K562 (cell line): Measurements from ENCODE around the gene DEFB124. TPM values are rescaled to one million over a fixed set of nuclear protein-coding genes. Genes with fewer than 3 reads are reported as not detected.
A peak's percentile ranks its signal among the peaks of the same experiment; 100 is the strongest.

Source experiments
- ATAC-seq: fragments of 200-7000 bp; cut with Tn5 transposase; 3 replicates; pipeline ENCODE4 v1.9.1; 2020; ENCODE audit warnings: moderate library complexity
- BruUV-seq: library from RNA; stranded (reverse); fragments of 400-500 nt; replicated peaks from 2 replicates; lab custom pipeline; 2021; lab: Mats Ljungman, UMichigan
- CTCF ChIA-PET: fragments of 300-600 bp; formaldehyde crosslinking; extraction: SDS; loops from one replicate; lab custom pipeline; 2021; ENCODE audit warnings: low intra/inter-chr PET ratio; lab: Yijun Ruan, JAX
- POLR2A ChIA-PET: fragments of 300-600, 350-650 bp; sonication (Branson Sonifier 250); formaldehyde crosslinking; extraction: SDS; loops from one replicate; lab custom pipeline; 2021; ENCODE audit warnings: antibody characterized with exemption, inconsistent platforms; lab: Yijun Ruan, JAX
- DNase-seq, 4 experiments: peaks; one replicate each; pipeline versions ENCODE4 v3.0.0 to v3.0.0-alpha.2; 2011 to 2018; ENCODE audit warnings: low spot score in 3 of 4, mixed read lengths in 3 of 4; ENCODE audit errors: extremely low read depth in 1 of 4
- FAIRE-seq: peaks from 2 replicates; lab custom pipeline; 2011; peaks lifted over from hg19 to GRCh38; lab: Jason Lieb, UNC
- H2AFZ ChIP-seq: 2 replicates; pipeline ENCODE4 v1.6.0; 2011; ENCODE audit warnings: low read depth, low read length, control low read depth, inconsistent platforms
- H3K27ac ChIP-seq: fragments of 200-600 bp; 3 replicates; pipeline ENCODE4 v1.8.0; 2011; ENCODE audit warnings: low read depth, mild to moderate bottlenecking, control low read depth, inconsistent platforms, low read length, moderate library complexity, mixed read lengths; ENCODE audit errors: extremely low read depth
- H3K27me3 ChIP-seq, 2 experiments: fragments of 300-600 bp in 1 of 2; 2 replicates in 1 of 2; 3 replicates in 1 of 2; pipeline versions ENCODE4 v1.6.0 to v1.8.0; 2011; ENCODE audit warnings: inconsistent platforms in 2 of 2, low read length in 2 of 2, mild to moderate bottlenecking in 1 of 2, mixed read lengths in 1 of 2, moderate library complexity in 1 of 2; ENCODE audit not compliant: control insufficient read depth in 2 of 2, insufficient read depth in 2 of 2
- H3K36me3 ChIP-seq: fragments of 300-600 bp; 3 replicates; pipeline ENCODE4 v1.8.0; 2011; ENCODE audit warnings: mild to moderate bottlenecking, low read length, inconsistent platforms; ENCODE audit not compliant: control insufficient read depth, insufficient read depth
- H3K4me1 ChIP-seq, 2 experiments: fragments of 200-600 bp in 1 of 2; replicated peaks in 1 of 2; 2 replicates in 1 of 2; 3 replicates in 1 of 2; pipeline versions ENCODE4 v1.5.1 to v1.8.0; 2011; ENCODE audit warnings: inconsistent platforms in 2 of 2, low read length in 2 of 2, mild to moderate bottlenecking in 1 of 2, mixed read lengths in 1 of 2, moderate library complexity in 1 of 2; ENCODE audit not compliant: control insufficient read depth in 2 of 2, insufficient read depth in 2 of 2
- H3K4me2 ChIP-seq: 2 replicates; pipeline ENCODE4 v1.6.1; 2011; ENCODE audit warnings: low read length, control low read depth, inconsistent platforms, mixed read lengths; ENCODE audit not compliant: insufficient read depth
- H3K4me3 ChIP-seq: fragments of 200-600 bp; sonication (generic), shearing (Covaris generic); 2 replicates; pipeline ENCODE4 v1.5.1; 2016; ENCODE audit warnings: control low read depth, inconsistent platforms
- H3K79me2 ChIP-seq: fragments of 200-600 bp; 3 replicates; pipeline ENCODE4 v1.8.0; 2011; ENCODE audit warnings: low read length, inconsistent platforms; ENCODE audit not compliant: control insufficient read depth, insufficient read depth
- H3K9ac ChIP-seq, 2 experiments: 2 replicates each; pipeline versions ENCODE4 v1.6.0 to v1.6.1; 2011; ENCODE audit warnings: low read depth in 2 of 2, low read length in 2 of 2, control low read depth in 1 of 2, inconsistent platforms in 1 of 2, mild to moderate bottlenecking in 1 of 2, mixed read lengths in 1 of 2; ENCODE audit not compliant: insufficient read depth in 1 of 2
- H3K9me1 ChIP-seq: one replicate; pipeline ENCODE4 v1.6.0; 2011; ENCODE audit warnings: inconsistent platforms, mild to moderate bottlenecking, low read length, moderate library complexity; ENCODE audit not compliant: control insufficient read depth, insufficient read depth
- H3K9me3 ChIP-seq: replicated peaks from 2 replicates; pipeline ENCODE4 v1.5.1; 2011; ENCODE audit warnings: low read depth, low read length, inconsistent platforms; ENCODE audit not compliant: control insufficient read depth, insufficient read depth
- H4K20me1 ChIP-seq: replicated peaks from 2 replicates; pipeline ENCODE4 v1.6.1; 2011; ENCODE audit warnings: low read length, inconsistent platforms, mixed read lengths; ENCODE audit not compliant: control insufficient read depth, insufficient read depth
- TAL1 ChIP-seq: fragments of 450-650 bp; IDR thresholded peaks from 2 replicates; pipeline ENCODE4 v1.6.1; 2016; ENCODE audit warnings: mild to moderate bottlenecking
- ZNF431 ChIP-seq: sonication (generic); formaldehyde crosslinking; IDR thresholded peaks from 2 replicates; pipeline ENCODE4 v1.8.0; 2022; ENCODE audit warnings: mild to moderate bottlenecking, missing genetic modification reagents
- WGBS: fragments of 100-300 bp; shearing (Covaris generic); methylation state at CpG from one replicate; pipeline ENCODE4 v1.1.6; 2016; ENCODE audit warnings: low coverage, mixed read lengths; ENCODE audit not compliant: insufficient coverage; ENCODE audit errors: missing lambda C conversion rate; 5-methylcytosine and 5-hydroxymethylcytosine counted together
- in situ Hi-C: fragments of 300-500 bp; cut with MboI; formaldehyde crosslinking; loops from 4 replicates; pipeline ENCODE4 v1.15.0; 2018; ENCODE audit warnings: inconsistent platforms, mixed read lengths
- intact Hi-C: fragments of 100-400 bp; cut with micrococcal nuclease; formaldehyde crosslinking; loops from 2 replicates; pipeline ENCODE4 v1.14.2; 2022
- polyA plus RNA-seq, 8 experiments: library from polyadenylated mRNA; depleted of rRNA in 4 of 8; stranded (reverse) in 5 of 8; unstranded in 3 of 8; fragments of >200 nt; fragmentation: Nextera tagmentation in 2 of 8; fragmentation: Illumina TruSeq in 1 of 8; extraction: Ambion mirVana in 2 of 8; extraction: Trizol in 1 of 8; gene quantifications; 2 replicates each; pipeline versions ENCODE4 v1.2.1 to v1.2.3, GENCODE V29; 2011 to 2014; ENCODE audit warnings: inconsistent platforms in 1 of 8, missing spikeins in 1 of 8
- total RNA-seq, 7 experiments: library from RNA; depleted of rRNA in 6 of 7; stranded (reverse); fragments of >200 nt in 6 of 7; fragmentation: Illumina TruSeq in 2 of 7; extraction: Trizol in 2 of 7; gene quantifications; 2 replicates each; pipeline versions ENCODE4 v1.2.1 to v1.2.3, GENCODE V29; 2011 to 2021; ENCODE audit warnings: low replicate concordance in 1 of 7

Gene DEFB124
- total and polyA plus RNA-seq, 9 of the 15 experiments (the other 6 are each of a cell fraction or from before 2014, with no cell fraction given), result not detected

GRCh38 chr20:31515072-31515774 lies 40.3 kb upstream of the DEFB124 start:
- peak overlapping the region; percentile 96 for H3K27ac ChIP-seq
- FAIRE-seq (no peak), ATAC-seq (no peak), DNase-seq (no peak)
- H3K4me1 ChIP-seq, result peaks cover 18 to 22% of the 10 kb centered on the region in 2 experiments; a peak in 4 of 5 replicates
- H3K36me3 ChIP-seq, result peaks cover 39% of the 10 kb centered on the region
- intact Hi-C loops (no loop called here), in situ Hi-C loops (no loop called here)
- H3K79me2 ChIP-seq, result peaks cover 50% of the 10 kb centered on the region
- no peak for TF ChIP-seq TAL1
- TF ChIP-seq ZNF431, result peak; percentile 4; the same call in 1 of the 2 replicates
- H3K4me3 ChIP-seq, result peak overlapping the region; percentile 99
- no TSS peak for BruUV-seq
- H2AFZ ChIP-seq, result 0 out of 2 replicates have a peak overlapping the region, but pooled peaks have one; percentile 99
- H4K20me1 ChIP-seq, result peaks cover 16% of the 10 kb centered on the region; the same call in 1 of the 2 replicates
- H3K4me2 ChIP-seq, result peak overlapping the region; percentile 87
- no peaks in the 10 kb centered on the region for H3K27me3 ChIP-seq
- H3K9me3 ChIP-seq, result no peaks in the 10 kb centered on the region
- peak overlapping the region; percentile 96 to 98 for H3K9ac ChIP-seq
- WGBS, result 0% methylated on average over 4 of the region's 4 CpGs
- no peaks in the 10 kb centered on the region for H3K9me1 ChIP-seq
- CTCF ChIA-PET, result interaction anchor here (0.7 to 1.2 kb wide), 2 partner anchors 55 to 97 kb away, joined by 3 read pairs; no protein-coding TSS in a partner anchor
- POLR2A ChIA-PET, result interaction anchor here (0.6 to 0.9 kb wide), 2 partner anchors 11 to 26 kb away, joined by 3 read pairs; no protein-coding TSS in a partner anchor
